LNCaP clone FGC (cell line): ENCODE results near the gene SLAMF1.

Source experiments
- DNase-seq: peaks from one replicate; pipeline ENCODE4 v3.0.0-alpha.2; 2011; ENCODE audit warnings: low read depth
- H3K4me3 ChIP-seq: 2 replicates; pipeline ENCODE4 v1.5.1; 2011; ENCODE audit warnings: mild to moderate bottlenecking, low read depth, low read length, control low read depth
- TF ChIP-seq, protein P1 (sequence below): IDR thresholded peaks from 2 replicates; pipeline ENCODE4 v1.5.1; 2012; ENCODE audit warnings: mild to moderate bottlenecking; ENCODE audit not compliant: control insufficient read depth, insufficient read depth; ENCODE audit errors: extremely low read depth

Gene SLAMF1

DNA sequence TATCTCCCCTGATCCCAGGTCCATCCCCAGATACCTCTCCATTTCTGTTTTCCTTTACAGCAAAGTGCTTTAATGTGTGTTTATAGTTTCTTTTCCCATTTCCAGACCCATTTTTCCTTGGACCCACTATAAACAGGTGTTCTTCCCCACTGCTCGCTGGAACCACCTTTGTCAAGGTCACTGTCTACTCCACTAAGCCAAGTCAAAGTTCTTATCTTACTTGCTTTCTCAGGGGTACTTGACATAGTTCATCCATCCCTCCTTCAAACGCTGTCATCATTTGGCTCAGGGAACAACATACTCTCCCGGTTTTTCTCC lies 8.3 kb downstream of the SLAMF1 start:
- DNase-seq, result no peak
- no peak overlapping the region for H3K4me3 ChIP-seq
- TF ChIP-seq, protein P1, sequence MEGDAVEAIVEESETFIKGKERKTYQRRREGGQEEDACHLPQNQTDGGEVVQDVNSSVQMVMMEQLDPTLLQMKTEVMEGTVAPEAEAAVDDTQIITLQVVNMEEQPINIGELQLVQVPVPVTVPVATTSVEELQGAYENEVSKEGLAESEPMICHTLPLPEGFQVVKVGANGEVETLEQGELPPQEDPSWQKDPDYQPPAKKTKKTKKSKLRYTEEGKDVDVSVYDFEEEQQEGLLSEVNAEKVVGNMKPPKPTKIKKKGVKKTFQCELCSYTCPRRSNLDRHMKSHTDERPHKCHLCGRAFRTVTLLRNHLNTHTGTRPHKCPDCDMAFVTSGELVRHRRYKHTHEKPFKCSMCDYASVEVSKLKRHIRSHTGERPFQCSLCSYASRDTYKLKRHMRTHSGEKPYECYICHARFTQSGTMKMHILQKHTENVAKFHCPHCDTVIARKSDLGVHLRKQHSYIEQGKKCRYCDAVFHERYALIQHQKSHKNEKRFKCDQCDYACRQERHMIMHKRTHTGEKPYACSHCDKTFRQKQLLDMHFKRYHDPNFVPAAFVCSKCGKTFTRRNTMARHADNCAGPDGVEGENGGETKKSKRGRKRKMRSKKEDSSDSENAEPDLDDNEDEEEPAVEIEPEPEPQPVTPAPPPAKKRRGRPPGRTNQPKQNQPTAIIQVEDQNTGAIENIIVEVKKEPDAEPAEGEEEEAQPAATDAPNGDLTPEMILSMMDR, result no peak

DNA sequence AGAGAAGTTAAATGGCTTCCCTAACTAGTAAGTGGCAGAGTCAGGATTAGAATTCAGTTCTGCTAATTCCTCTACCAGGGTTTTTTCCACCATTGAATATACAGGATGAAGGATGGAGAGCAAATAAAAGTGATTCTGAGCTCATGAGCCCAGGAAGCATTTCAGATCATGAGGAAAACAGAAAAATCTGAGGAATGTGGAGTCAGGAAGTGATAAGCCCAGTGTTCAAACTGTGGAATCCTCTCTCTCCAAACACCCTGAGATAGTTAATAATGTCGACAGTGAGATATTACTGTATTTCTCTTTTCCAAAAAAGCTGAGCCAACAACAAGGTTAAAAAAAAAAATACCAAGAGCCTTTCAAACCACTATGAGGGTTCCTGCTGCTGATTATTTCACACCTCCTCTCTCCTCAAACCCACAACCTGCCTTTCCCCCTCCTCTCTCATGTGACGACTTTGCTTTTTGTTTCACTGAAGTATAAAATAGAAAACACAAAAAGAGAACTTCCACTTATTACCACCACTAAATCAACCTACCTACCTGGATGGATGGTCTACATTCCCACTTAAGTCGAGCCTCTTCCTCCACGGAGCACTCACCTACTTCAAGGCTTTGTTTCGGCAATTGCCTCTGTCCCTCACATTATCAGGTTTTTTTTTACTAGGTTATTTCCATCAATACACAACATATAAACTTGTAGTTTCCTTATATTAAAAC lies 8.9 kb downstream of the SLAMF1 start:
- no peak overlapping the region for H3K4me3 ChIP-seq
- no peak for DNase-seq
- TF ChIP-seq, protein P1, result no peak

DNA sequence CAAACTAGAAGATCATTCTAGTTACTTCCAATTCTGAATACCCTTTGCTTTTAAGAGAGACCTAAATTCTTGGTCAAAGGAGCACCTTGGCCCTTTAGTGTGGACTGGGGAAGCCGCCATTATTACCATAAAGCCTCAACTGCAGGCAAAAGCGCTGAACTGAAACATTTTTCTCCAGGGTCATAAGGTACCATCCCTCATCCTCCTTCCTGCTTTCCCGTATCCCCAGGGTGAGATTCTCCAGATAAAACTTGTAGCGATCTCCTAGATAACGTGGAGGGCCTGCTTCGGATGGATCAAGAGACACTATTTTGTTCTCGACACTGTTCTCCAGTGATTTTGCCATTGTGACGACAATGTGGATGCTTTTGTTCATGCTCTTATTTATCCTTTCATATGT lies 9.8 kb downstream of the SLAMF1 start:
- DNase-seq, result no peak
- H3K4me3 ChIP-seq, result no peak overlapping the region
- TF ChIP-seq, protein P1, result no peak

DNA sequence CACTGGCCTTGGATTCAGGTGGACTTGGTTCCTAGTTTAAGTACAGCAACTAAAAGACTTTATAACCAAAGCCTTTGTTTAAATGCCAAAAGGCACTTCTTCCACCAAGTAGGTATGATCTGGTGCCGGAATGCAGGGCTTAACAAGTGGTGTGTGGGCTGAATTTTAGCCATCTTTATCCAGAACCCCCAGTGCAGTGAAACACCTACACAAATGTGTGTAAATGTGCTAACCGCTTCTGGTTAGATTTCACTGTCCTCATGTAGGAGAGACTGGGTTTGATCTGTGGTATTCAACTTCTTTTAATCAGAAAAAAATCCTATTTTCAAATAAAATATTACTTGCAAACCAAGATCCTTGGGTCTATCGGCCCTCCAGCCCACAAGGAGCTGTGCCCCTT lies 10.3 kb downstream of the SLAMF1 start:
- TF ChIP-seq, protein P1, result no peak
- DNase-seq, result no peak
- H3K4me3 ChIP-seq, result no peak overlapping the region

DNA sequence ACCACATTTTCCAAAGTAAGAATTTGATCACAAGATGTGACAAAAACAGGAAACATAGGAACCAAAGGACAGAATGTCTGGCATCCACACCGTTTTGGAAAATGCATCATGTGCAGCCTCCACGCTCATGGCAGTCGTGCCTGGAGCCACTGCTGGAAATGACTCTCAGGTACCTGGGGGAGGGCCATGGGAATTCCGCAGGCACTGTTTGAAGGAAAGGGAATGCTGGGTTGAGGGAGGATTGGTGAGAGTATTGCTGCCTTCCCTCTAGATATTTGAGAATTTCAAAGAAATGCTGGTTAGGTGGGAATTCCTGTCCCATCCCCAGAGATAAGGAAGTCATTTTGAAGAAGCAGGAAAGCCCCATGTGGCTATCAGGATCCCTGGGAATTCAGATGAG lies 10.8 kb downstream of the SLAMF1 start:
- TF ChIP-seq, protein P1, result no peak
- DNase-seq, result no peak
- H3K4me3 ChIP-seq, result no peak overlapping the region

DNA sequence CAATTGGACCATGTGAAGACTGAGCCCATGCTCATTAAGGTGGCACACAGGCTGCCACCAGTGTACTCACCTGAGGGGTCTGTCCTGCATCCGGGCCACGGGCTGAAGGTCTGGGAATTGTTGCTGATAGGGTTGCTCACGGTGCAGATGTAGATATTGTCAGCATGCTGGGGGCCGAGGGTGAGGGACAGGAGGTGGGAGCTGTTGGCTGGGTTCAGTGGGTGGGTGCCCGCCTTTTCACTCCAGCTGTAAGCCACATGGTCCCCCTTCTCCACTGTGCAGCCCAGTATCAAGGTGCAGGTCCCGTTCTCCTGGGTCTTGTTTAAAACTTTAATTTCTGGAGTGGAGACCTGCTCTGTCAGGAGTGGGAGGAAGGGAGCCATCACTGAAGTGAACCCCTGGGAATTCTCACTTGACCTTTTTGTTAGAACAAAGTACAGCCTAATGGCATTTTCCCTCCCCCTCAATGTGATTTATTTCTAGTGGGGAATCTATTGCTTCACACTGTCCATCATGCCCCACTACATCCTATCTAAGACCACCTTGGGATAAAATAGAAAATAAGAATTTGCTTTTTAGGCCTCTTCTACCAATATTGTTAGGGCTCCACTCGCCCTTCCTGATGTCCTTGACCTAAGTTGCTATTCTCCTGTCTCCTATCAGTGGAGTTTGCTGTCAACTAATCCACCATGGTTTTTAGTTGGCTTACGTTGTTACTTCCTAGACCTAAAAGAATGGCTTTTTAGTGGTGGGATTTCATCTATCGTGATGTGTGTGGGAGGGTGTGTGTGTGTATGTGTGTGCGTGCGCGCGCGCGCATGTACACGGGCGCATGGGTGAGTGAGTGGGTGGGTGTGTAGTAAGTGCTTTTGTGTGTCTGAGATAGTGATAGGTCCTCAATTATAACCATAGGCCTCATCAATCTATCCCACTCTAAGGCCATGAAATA lies 12.0 kb downstream of the SLAMF1 start:
- TF ChIP-seq, protein P1, result no peak

More for the DNA sequence above, 12.0 kb downstream of the SLAMF1 start:
- H3K4me3 ChIP-seq, result no peak overlapping the region
- DNase-seq, result no peak
